SK-N-MC (cell line): ENCODE measurements around the gene SEPTIN8.

ENCODE experiments used
- EZH2 ChIP-seq: fragments of 200-600 bp; sonication (generic); IDR thresholded peaks from one replicate; pipeline ENCODE4 v1.6.1; 2017; ENCODE audit warnings: antibody characterized with exemption
- FOXP2 ChIP-seq: optimal IDR thresholded peaks from 2 replicates; pipeline ENCODE3; 2011; ENCODE audit warnings: mild to moderate bottlenecking, moderate library complexity; ENCODE audit not compliant: insufficient read depth; ENCODE audit errors: extremely low read length, control extremely low read depth
- POLR2AphosphoS5 ChIP-seq: IDR thresholded peaks from 2 replicates; pipeline ENCODE4 v1.6.1; 2012; ENCODE audit warnings: mild to moderate bottlenecking, low read depth, low read length, borderline replicate concordance

- TF ChIP-seq POLR2AphosphoS5: no peak
- TF ChIP-seq EZH2: no peak
- TF ChIP-seq FOXP2: no peak
These were observed 24.4 kb downstream of the SEPTIN8 start for GRCh38 chr5:132752581-132753125.
